ENCODE data around the gene FMNL3.
A peak's percentile ranks its signal among the peaks of the same experiment; 100 is the strongest.
"Not testable (repeated sequence)": the region's sequence is repeated elsewhere in the genome, so short reads cannot be mapped to it uniquely, and the experiment has no call there.

Gene FMNL3

DNA sequence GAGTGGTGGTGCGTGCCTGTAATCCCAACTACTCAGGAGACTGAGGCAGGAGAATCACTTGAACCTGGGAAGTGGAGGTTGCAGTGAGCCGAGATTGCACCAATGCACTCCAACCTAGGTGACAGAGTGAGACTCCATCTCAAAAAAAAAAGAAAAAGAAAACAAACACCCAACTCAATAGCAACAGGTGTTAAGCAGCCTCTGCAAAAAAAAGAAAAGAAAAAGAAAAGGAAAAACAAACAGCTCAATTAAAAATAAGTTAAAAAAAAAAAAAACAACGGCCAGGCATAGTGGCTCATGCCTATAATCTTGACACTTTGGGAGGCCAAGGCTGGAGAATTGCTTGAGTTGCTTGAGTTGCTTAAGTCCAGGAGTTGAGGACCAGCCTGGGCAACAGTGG is 10.6 kb upstream of the FMNL3 start:
- not testable (repeated sequence) for DNase-seq

DNA sequence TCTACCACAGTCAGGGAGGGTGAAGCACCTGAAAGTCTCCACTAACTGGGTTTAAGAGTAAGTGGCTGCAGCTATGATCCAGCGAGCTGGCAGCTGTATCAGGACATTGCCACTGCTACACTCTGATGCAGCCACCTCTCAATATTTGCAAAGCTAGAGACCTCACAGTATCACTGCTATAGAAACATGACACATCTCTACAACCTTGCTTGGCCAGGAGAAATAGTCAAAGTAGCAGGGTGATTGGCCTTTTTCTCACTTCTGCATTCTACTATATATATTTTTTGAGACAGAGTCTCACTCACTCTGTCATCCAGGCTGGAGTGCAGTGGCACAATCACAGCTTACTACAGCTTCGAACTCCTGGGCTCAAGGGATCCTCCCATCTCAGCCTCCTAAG is 9.3 kb upstream of the FMNL3 start:
- no peak for DNase-seq

DNA sequence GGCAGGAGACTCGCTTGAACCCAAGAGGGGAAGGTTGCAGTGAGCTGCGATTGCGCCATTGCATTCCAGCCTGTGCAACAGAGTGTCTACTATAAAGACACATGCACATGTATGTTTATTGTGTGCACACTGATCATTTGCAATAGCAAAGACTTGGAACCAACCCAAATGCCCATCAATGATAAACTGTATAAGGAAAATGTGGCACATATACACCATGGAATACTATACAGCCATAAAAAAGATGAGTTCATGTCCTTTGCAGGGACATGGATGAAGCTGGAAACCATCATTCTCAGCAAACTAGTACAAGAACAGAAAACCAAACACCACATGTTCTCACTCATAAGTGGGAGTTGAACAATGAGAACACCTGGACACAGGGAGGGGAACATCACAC is 6.7 kb upstream of the FMNL3 start:
- not testable (repeated sequence) for DNase-seq

DNA sequence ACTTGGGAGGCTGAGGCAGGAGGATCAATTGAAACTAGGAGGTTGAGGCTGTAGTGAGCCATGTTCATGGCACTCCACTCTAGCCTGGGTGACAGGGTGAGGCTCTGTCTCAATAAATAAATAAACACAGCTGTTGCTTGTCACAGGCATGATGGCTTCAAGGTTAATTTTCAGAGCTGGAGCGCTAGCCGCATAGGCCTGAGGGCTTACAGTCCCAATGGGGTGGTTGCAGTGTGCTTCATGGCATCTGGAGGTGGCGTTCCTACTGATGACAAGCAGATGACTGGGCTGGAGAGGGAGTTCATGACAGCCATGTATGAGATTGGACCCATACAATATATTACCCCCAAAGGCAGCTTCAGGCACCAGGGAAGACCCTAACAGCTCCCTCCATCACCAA is 1.6 kb upstream of the FMNL3 start:
- DNase-seq, result no peak

DNA sequence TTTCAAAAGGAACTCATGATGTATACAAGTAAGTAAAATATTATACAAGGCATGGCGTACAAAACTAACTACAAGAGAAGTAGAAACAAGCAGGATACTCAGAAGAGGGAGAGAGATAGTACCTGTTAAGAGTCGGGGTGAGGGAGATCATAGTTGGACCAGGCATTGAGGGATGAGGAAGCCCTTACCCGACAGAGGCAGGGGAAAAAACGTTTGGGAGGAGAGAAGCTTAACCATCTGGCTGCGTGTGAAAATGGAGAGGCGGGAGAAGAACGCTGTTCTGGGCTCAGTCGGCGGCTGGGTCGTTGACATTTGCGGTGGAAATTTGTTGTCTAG is 575 bp upstream of the FMNL3 start:
- peak in 1 of 56 donors; percentile 33 for DNase-seq

DNA sequence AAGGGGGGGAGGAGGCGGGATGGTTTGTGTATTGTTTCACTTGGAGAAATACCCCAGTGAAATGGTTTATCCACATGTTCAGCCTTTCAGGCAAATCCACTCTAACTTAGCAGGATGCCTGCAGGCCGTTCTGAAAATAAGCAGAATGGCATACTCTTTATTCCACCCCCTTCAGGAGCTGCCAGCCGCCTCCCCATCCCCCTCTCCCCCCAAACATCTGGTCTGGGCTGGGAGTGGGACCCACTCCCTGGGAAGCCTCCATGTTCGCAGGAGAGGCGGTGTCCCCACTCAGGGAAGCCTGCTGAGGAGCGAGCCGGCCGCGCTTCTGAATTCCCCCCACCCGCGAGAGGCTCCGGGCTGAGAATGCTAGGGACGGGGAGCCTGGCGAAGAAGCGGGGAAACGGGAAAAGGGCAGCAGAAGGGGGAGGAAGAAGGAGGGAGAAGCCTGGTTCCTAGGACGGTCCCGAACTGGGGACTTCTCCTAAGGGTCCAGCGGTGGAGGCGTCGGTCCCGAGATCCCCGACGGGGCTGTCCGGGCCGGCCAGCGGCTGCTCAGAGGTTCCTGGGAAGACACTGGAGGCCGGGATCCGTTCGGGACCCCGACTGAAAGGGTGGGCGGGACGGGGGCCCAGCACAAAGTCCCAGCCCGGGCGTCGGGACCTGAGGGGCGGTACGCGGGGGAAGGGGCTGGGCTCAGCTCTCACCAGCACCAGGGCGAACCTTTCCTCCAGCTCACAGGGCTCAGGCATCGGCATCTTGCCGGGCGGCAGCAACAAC is 666 bp downstream of the FMNL3 start:
- DNase-seq, result peak in 38 of 56 donors; percentile 11 to 71 (median 38)

DNA sequence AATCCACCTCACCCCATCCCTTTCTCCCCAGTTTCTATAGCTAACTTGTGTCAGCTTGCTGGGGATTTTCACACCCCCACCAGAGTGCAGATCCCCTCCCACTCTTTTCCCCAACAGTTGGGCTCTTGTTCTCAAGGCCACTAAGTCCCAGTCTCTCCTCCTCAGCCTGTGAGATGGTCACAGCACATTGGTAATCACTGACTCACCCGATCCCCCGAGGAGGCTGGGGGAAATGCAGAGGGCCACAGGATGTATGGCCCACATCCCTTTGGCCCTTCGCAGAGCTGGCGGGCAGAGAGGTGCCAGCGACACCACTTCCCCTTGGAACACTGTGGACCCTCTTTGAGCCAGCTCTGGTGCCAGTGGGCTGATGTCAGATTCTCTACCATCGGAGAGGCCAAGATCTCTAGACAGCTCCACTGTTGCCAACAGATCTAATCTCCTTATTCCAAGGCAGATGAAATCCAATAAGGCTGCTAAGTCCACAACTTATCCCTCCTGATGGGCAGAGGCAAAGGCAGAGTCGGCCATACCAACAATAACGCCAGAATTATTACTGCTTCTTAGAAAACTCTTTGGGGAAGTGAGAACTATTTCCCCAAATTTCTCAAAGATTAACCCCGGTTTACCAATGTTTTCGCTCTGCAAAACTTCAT is 1.6 kb downstream of the FMNL3 start:
- DNase-seq, result peak in 25 of 56 donors; percentile 3 to 61 (median 19)

DNA sequence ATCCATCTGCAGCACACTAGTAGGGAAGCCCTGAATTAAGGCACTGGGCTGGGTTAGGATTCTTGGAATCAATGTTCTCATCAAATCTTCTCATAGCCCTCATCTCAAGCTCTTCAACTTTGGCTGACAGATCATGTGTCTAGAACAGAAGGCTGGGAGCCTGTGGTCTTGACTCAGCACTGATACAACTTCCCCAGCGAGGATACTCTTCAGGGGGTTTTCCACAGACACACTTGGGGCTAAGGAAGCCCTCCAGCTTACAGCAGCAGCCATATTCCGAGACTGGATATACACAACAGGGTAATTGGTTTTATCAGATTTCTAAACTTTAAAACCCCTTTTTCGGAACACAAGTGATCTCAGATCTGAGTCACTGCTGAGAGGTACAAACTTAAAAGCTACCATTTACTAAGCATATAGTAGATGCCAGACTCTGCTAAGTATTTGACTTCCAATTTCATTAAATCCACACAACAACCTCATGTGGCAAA is 3.5 kb downstream of the FMNL3 start:
- DNase-seq, result peak in 2 of 56 donors; percentile 2 to 3

DNA sequence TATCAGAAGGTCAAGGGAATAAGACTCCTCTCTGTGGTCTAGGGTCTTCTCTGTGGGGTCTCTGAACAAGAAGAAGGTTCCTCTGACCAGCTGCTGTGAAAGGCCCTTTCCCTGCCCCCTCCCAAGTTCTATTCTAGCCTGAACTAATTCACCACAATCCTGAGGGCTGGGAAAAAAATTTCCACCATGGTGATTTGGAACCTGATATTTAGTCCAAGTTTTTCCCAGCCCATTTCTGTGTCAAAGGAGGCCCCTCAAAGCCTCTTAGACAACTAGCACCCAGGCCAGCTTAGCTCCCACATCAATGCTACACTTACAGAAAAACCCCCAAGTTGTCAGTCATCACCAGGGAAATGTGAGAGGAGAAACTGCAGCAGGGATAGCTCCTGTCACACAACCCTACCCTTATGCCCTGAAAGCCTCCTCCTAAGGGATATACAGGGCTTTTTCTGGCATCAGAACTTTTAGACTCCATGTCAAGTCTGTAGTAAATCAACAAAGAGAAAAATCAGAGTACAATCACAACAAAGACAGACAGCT is 4.5 kb downstream of the FMNL3 start:
- DNase-seq, result no peak

DNA sequence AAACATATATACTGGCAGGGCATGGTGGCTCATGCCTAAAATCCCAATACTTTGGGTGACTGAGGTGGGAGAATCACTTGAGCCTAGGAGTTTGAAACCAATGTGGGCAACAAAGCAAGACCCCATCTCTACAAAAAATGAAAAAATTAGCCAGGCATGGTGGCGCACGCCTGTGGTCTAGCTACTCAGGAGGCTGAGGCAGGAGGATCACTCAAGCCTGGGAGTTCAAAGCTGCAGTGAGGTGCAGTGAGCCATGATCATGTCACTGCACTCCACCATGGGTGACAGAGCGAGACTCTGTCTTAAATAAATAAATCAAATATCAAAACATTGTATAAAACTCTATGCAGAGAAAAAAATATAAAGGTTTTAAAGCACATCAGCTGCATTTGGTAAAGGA is 5.2 kb downstream of the FMNL3 start:
- DNase-seq, result no peak

DNA sequence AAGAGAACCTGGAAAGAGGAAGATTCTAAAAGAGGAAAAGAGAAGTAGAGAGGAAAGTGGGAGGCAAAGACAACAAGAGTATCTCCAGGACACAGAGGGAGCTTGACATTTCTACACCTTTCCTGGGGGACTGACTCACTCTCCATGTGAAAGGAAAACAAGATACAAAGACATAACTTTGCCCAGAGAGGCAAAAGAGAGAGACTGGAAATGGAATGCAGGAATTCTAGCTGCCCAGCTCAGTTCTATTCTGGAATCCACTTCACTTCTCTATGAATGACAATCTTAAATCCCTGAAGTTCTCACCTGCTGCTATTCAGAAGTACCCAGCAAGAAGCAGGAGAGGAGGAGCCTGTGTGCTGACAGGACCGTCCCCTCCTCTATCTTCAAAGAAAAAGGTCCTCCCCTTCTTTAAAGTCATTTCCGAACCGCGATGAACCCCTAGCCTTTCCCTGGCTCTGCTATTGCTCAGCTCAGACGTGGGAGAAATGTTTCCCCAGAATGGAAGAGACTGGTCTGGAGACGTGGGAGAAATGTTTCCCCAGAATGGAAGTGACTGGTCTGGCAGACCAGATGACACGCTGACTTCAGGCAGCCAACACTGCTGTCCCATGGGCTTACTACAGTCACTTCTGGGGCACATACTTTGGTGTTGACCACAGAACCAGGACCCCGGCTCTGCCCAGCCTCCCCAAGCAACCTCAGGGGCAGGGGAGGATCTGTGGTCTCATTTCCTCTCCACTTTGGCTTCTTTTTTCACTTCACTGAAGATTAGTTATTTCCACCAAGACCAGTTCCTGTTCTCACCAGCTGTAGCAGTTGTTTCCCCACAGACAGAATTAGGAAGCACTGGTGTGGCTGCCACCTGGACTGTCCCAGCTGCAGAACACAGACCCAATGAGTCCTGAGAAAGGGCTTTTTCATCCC is 8.3 kb downstream of the FMNL3 start:
- DNase-seq, result peak in 6 of 56 donors; percentile 5 to 17 (median 6)

DNA sequence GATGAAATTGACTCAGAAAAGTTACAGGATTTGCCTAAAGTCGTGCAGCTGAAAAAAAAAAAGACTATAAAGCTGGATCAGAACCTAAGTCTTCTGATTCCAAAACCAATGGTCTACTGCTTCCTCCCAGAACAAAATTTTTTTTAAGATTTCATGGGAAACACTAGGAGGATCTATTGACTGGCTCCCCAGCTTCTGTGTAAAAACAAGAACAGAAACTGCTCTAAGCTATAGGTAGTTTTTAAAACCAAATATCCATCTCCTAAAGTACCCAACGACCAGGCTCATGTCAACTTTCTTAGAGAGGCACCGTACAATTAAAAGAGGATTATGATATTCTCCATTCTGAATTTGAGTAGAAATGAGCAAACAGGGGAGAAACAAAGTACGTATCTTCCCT is 9.4 kb downstream of the FMNL3 start:
- DNase-seq, result no peak

DNA sequence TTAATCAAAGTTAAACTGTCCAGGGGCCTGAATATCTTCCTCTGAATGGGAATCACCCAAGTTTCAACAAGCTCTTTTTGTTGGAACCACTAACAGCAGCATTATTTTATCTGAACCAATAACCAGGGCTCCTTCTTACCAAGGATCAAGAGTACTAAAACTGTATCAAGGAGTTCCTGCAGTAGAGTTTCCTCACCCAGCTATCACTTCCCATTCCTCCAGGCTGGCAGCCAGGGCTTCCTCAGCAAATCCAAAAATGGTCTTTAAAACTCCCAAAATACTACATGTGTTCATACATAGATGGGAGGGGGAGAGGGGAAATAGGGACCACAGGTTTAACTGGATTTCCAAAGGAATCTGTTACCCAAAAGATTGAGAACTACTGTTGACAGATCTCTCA is 10.5 kb downstream of the FMNL3 start:
- DNase-seq, result no peak

DNA sequence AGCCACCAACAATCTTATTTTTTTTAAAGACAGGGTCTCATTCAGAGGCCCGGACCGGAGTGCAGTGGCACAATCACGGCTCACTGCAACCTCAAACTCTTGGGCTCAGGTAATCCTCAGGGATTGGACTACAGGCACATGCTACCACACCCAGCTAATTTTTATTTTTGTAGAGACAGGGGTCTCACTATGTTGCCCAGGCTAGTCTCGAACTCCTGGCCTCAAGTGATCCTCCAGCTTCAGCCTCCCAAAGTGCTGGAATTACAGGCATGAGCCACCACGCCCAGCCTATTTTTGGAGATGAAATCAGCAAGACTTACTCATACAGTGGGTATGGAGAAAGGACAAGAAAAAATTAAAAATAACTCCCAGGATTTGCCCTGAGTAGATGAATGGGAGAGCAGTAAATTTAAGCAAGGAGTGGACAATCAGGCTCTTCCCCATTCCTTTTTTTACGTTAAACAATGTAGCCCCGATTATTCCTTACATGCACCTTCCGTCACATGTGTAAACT is 13.2 kb downstream of the FMNL3 start:
- no peak for DNase-seq

DNA sequence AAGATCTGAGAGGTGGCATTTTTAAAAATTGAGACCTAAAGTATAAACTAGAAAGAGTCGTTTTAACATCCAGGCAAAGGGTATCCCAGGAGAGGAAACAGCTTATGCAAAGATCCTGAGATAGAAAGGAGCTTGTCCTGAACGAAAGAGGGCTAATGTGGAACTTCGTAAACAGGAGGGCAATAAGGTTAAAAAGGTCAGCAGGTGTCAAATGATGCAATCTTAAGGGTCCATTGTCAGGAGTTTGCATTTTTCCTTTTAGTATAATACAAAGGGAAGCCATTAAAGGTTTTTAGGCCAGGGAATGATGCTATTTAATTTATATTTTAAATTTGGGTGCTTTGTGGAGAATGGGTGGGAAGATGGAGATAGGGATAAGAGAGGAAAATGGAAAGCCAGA is 14.4 kb downstream of the FMNL3 start:
- no peak for DNase-seq

DNA sequence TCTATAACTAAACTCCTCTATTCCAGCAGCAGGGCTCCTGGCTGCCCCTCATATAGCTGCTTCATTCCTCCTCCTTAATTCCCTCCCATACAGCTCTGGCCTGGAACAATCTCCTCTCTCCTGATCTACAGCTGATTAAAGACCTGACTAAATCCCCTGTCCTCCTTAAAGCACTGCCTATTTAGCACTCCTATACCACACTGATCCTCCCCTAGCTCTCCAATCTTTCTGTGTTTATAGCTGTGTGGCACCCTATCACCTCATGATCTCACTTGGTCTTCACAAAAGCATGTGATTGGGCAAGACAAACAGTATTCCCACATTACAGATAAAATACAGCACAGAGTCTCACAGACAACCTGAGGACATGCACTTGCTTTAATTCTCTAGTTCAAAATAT is 17.4 kb downstream of the FMNL3 start:
- DNase-seq, result no peak

DNA sequence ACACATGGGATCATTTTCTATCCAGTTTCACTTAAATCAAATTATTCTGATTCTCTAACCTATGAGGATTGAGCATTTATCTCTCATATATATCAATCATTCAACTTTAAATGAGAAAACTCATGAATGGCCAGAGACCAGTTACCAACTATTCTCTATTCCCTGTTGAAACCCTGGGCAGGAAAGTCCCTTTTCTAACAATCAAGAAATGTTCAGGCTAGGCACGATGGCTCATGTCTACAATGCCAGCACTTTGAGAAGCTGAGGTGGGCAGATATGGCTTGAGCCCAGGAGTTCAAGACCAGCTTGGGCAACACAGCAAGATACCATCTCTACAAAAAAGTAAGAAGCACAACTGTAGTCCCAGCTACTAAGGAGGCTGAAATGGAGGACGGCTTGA is 18.0 kb downstream of the FMNL3 start:
- DNase-seq, result no peak

DNA sequence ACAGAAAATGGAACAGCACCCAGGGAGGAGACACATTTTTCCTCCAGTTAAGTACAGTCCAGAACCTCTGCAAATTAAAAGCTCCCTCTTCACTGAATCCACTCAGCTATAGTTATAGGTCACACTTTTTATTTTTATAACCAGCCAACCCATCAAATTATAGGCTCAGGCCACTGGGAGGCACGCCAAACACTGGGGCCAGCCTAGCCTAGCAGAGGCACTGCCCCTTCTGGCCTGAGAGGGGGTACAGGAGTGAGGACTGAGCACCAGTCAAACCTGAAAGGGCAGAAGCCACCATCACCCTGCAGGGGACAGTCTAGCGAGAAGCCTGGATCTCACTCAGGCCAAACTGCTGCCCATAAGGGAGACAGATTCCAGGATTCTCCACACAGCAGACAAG is 19.3 kb downstream of the FMNL3 start:
- DNase-seq, result no peak

DNA sequence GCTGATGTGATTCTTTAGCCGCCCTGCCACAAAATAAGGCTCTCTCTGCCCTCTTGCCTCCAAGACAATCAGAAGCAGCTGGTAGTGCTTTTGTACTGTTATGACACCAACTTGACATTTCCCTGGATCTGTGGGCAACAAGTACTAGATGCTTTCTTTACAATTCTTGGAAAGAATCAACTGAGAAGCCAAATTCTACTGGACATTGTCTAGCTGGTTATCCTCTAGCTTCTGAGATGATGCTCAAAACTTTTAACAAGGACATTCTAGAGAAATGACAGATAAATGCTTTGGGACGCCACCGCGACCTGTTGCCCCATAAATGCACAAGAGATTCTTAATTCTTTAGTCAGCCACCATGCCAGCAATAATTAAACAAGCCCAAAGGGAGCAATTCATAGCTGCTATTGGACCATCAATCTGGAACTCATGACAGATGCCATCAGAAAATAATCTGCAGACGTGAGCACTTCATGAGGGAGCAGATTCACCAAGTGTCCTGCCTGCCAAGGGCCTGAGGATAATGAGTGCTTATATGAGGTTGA is 22.8 kb downstream of the FMNL3 start:
- DNase-seq, result no peak

DNA sequence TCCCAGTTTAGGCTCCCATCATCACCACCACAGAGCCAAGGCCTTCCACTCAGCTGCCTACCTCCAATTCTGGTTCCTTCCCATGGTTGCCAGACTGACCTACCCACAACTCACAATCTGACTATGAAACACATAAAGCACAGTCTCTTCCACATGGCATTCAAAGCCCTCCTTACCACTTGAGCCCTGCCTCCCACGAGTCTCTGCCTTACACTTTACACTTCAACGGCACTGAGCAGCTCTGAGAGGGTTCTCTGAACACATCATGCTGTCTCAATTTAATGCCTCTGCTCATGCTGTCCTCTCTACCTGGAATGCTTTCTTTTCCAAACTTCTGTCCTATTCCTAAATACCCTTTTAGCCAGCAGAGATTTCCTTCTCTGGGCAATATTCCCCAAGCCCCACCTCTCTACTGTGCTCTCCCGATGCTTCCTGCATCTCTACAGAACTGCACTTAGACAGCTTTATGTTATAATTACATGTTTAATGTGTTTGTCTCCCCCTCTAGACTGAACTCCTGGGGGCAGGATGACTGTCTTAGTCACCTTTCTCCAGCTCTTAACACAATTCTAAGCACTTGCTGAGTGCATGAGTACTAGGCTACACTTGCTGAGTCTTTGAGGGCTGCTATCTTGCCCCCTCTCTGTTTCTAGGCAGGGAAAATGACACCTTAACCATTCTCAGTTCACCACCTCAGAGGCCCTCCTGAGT is 23.5 kb downstream of the FMNL3 start:
- DNase-seq, result no peak

DNA sequence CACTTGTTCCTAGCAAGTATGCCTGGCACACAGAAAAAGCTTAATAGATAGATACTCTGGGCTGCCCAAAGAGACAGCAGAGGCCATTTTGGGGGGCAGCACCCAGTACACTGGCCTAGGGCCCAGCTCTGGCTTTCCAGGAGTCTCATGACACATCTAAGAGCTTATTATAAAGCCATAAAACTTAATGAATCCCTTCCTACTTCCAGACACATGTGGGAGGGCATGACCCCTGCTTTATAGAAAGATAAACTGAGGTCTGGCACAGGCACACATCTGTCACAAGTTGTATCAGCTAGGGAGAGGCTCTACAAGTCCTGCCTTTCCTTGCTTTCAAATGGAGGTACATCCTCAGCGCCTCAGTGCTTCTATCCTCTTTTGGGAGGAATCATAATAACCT is 27.1 kb downstream of the FMNL3 start:
- no peak for DNase-seq
